LNCaP clone FGC (cell line): Measurements from ENCODE around the gene MROH2B.

Experiments
- DNase-seq: peaks from one replicate; pipeline ENCODE4 v3.0.0-alpha.2; 2011; ENCODE audit warnings: low read depth
- H3K4me3 ChIP-seq: 2 replicates; pipeline ENCODE4 v1.5.1; 2011; ENCODE audit warnings: mild to moderate bottlenecking, low read depth, low read length, control low read depth
- CTCF ChIP-seq: IDR thresholded peaks from 2 replicates; pipeline ENCODE4 v1.5.1; 2012; ENCODE audit warnings: mild to moderate bottlenecking; ENCODE audit not compliant: control insufficient read depth, insufficient read depth; ENCODE audit errors: extremely low read depth

MROH2B gene

GRCh38 chr5:40958811-40959210 lies 112.3 kb downstream of the MROH2B start:
- no peak for TF ChIP-seq CTCF
- H3K4me3 ChIP-seq: no peak overlapping the region
- no peak for DNase-seq

GRCh38 chr5:40957048-40957447 lies 114.1 kb downstream of the MROH2B start:
- DNase-seq: no peak
- no peak for TF ChIP-seq CTCF

GRCh38 chr5:40955313-40955712 lies 115.8 kb downstream of the MROH2B start:
- TF ChIP-seq CTCF: no peak
- DNase-seq: no peak
- no peak overlapping the region for H3K4me3 ChIP-seq

More at GRCh38 chr5:40957048-40957447, 114.1 kb downstream of the MROH2B start:
- no peak overlapping the region for H3K4me3 ChIP-seq
